Loucy (cell line): ENCODE results near the gene MAP3K12.

Experiments used
- CTCF ChIP-seq: fragments of 200-600 bp; sonication (generic); conservative IDR thresholded peaks from 2 replicates; pipeline ENCODE4 v1.5.1; 2014; ENCODE audit warnings: mild to moderate bottlenecking, antibody characterized with exemption, low read length
- EZH2phosphoT487 ChIP-seq: fragments of 200-600 bp; IDR thresholded peaks from 2 replicates; pipeline ENCODE4 v1.6.1; 2018; ENCODE audit warnings: antibody characterized with exemption, mild to moderate bottlenecking, moderate library complexity, borderline replicate concordance

GRCh38 chr12:53502331-53502730 is 3.1 kb upstream of the MAP3K12 start:
- TF ChIP-seq CTCF (no peak), EZH2phosphoT487 (no peak)
